Muscle layer of colon (tissue), 2 donors: ENCODE data around the gene WWP2.
"Not testable (repeated sequence)": the region's sequence is repeated elsewhere in the genome, so short reads cannot be mapped to it uniquely, and the experiment has no call there.

ENCODE experiments used
- H3K27ac ChIP-seq: one replicate; pipeline ENCODE4 v1.7.0; 2013; ENCODE audit warnings: low read depth, mild to moderate bottlenecking, low read length, moderate library complexity
- H3K27me3 ChIP-seq, 2 donors: one replicate each; pipeline ENCODE4 v1.7.0; 2013; ENCODE audit warnings: low read length in 2 of 2, mild to moderate bottlenecking in 2 of 2; ENCODE audit not compliant: insufficient read depth in 2 of 2, control insufficient read depth in 1 of 2
- H3K36me3 ChIP-seq: one replicate; pipeline ENCODE4 v1.7.0; 2013; ENCODE audit warnings: mild to moderate bottlenecking, low read length; ENCODE audit not compliant: insufficient read depth
- H3K4me1 ChIP-seq: one replicate; pipeline ENCODE4 v1.7.0; 2013; ENCODE audit warnings: mild to moderate bottlenecking, low read length; ENCODE audit not compliant: insufficient read depth
- H3K4me3 ChIP-seq, 2 donors: one replicate each; pipeline ENCODE4 v1.7.0; 2013; ENCODE audit warnings: low read length in 2 of 2, low read depth in 1 of 2, mild to moderate bottlenecking in 1 of 2, moderate library complexity in 1 of 2
- H3K9ac ChIP-seq: one replicate; pipeline ENCODE4 v1.7.0; 2013; ENCODE audit warnings: low read length
- H3K9me3 ChIP-seq: one replicate; pipeline ENCODE4 v1.7.0; 2013; ENCODE audit warnings: mild to moderate bottlenecking, low read length
- donor health status: abdominal sarcoma.
- donor health status: Adenocarcinoma of cecum.

The WWP2 gene

GRCh38 chr16:69775563-69775962 lies 13.4 kb downstream of the WWP2 start:
- Histone ChIP-seq H3K27me3 (no peaks in the 10 kb centered on the region), H3K4me3 (no peak overlapping the region), H3K9ac (no peak overlapping the region), H3K27ac (no peak overlapping the region), H3K36me3 (no peaks in the 10 kb centered on the region), H3K9me3 (peaks cover 8% of the 10 kb centered on the region), H3K4me1 (peaks cover 6% of the 10 kb centered on the region)

- H3K9ac ChIP-seq: no peak overlapping the region
- no peak overlapping the region for H3K4me3 ChIP-seq
- peaks cover 8% of the 10 kb centered on the region for H3K9me3 ChIP-seq
- no peaks in the 10 kb centered on the region for H3K36me3 ChIP-seq
- no peaks in the 10 kb centered on the region for H3K4me1 ChIP-seq
- no peaks in the 10 kb centered on the region for H3K27me3 ChIP-seq
- no peak overlapping the region for H3K27ac ChIP-seq
Measured at GRCh38 chr16:69779724-69780123, 17.6 kb downstream of the WWP2 start.

- no peaks in the 10 kb centered on the region for H3K27me3 ChIP-seq
- H3K9ac ChIP-seq: no peak overlapping the region
- no peaks in the 10 kb centered on the region for H3K4me1 ChIP-seq
- H3K9me3 ChIP-seq: no peaks in the 10 kb centered on the region
- no peak overlapping the region for H3K4me3 ChIP-seq
- H3K36me3 ChIP-seq: no peaks in the 10 kb centered on the region
- no peak overlapping the region for H3K27ac ChIP-seq
Measured at GRCh38 chr16:69781118-69781517, 19.0 kb downstream of the WWP2 start.

GRCh38 chr16:69784586-69784985 lies 22.5 kb downstream of the WWP2 start:
- Histone ChIP-seq H3K4me3 (no peak overlapping the region), H3K27ac (no peak overlapping the region), H3K36me3 (peaks cover 14% of the 10 kb centered on the region), H3K27me3 (no peaks in the 10 kb centered on the region), H3K9ac (no peak overlapping the region), H3K9me3 (no peaks in the 10 kb centered on the region), H3K4me1 (no peaks in the 10 kb centered on the region)

GRCh38 chr16:69787883-69788282 lies 25.8 kb downstream of the WWP2 start:
- Histone ChIP-seq H3K27me3 (no peaks in the 10 kb centered on the region), H3K4me1 (no peaks in the 10 kb centered on the region), H3K9ac (no peak overlapping the region), H3K9me3 (no peaks in the 10 kb centered on the region), H3K27ac (no peak overlapping the region), H3K4me3 (no peak overlapping the region), H3K36me3 (peaks cover 16% of the 10 kb centered on the region)

- H3K27me3 ChIP-seq: not testable (repeated sequence)
- H3K36me3 ChIP-seq: peaks cover 16% of the 10 kb centered on the region
Measured at GRCh38 chr16:69791391-69791847, 29.3 kb downstream of the WWP2 start.

GRCh38 chr16:69793526-69793925 lies 31.4 kb downstream of the WWP2 start:
- Histone ChIP-seq H3K27me3 (no peaks in the 10 kb centered on the region), H3K4me3 (no peak overlapping the region), H3K9me3 (no peaks in the 10 kb centered on the region), H3K4me1 (peaks cover 4% of the 10 kb centered on the region), H3K27ac (no peak overlapping the region), H3K9ac (no peak overlapping the region), H3K36me3 (peaks cover 4% of the 10 kb centered on the region)

More at GRCh38 chr16:69791391-69791847, 29.3 kb downstream of the WWP2 start:
- not testable (repeated sequence) for H3K4me1 ChIP-seq, H3K27ac ChIP-seq, H3K4me3 ChIP-seq, H3K9me3 ChIP-seq, H3K9ac ChIP-seq

GRCh38 chr16:69794486-69794885 lies 32.4 kb downstream of the WWP2 start:
- H3K27ac ChIP-seq: no peak overlapping the region
- peaks cover 4% of the 10 kb centered on the region for H3K4me1 ChIP-seq
- H3K4me3 ChIP-seq: no peak overlapping the region
- no peak overlapping the region for H3K9ac ChIP-seq
- H3K9me3 ChIP-seq: no peaks in the 10 kb centered on the region
- no peaks in the 10 kb centered on the region for H3K27me3 ChIP-seq
- peaks cover 9% of the 10 kb centered on the region for H3K36me3 ChIP-seq

- Histone ChIP-seq H3K9ac (no peak overlapping the region), H3K4me1 (peaks cover 4% of the 10 kb centered on the region), H3K36me3 (peaks cover 13% of the 10 kb centered on the region), H3K27ac (no peak overlapping the region), H3K4me3 (peak overlapping the region; percentile 33 to 39), H3K27me3 (no peaks in the 10 kb centered on the region), H3K9me3 (no peaks in the 10 kb centered on the region)
Measured at GRCh38 chr16:69796285-69797118, 34.4 kb downstream of the WWP2 start.

- no peak overlapping the region for H3K4me3 ChIP-seq
- H3K27ac ChIP-seq: no peak overlapping the region
- H3K36me3 ChIP-seq: peaks cover 13% of the 10 kb centered on the region
Measured at GRCh38 chr16:69798466-69798865, 36.3 kb downstream of the WWP2 start.

GRCh38 chr16:69799611-69800031 lies 37.5 kb downstream of the WWP2 start:
- no peaks in the 10 kb centered on the region for H3K9me3 ChIP-seq
- no peak overlapping the region for H3K9ac ChIP-seq
- no peak overlapping the region for H3K27ac ChIP-seq
- H3K27me3 ChIP-seq: no peaks in the 10 kb centered on the region
- peaks cover 4% of the 10 kb centered on the region for H3K4me1 ChIP-seq
- no peak overlapping the region for H3K4me3 ChIP-seq
- peaks cover 13% of the 10 kb centered on the region for H3K36me3 ChIP-seq

More at GRCh38 chr16:69798466-69798865, 36.3 kb downstream of the WWP2 start:
- H3K9ac ChIP-seq: no peak overlapping the region
- no peaks in the 10 kb centered on the region for H3K9me3 ChIP-seq
- peaks cover 4% of the 10 kb centered on the region for H3K4me1 ChIP-seq
- no peaks in the 10 kb centered on the region for H3K27me3 ChIP-seq

GRCh38 chr16:69804297-69804696 lies 42.2 kb downstream of the WWP2 start:
- Histone ChIP-seq H3K36me3 (peaks cover 9% of the 10 kb centered on the region), H3K27me3 (no peaks in the 10 kb centered on the region), H3K4me1 (no peaks in the 10 kb centered on the region), H3K9ac (no peak overlapping the region), H3K27ac (no peak overlapping the region), H3K4me3 (no peak overlapping the region), H3K9me3 (no peaks in the 10 kb centered on the region)
